HCT116 (cell line): ENCODE measurements around the gene ZC3HAV1. TPM values are rescaled to one million over a fixed set of nuclear protein-coding genes. Genes with fewer than 3 reads are reported as not detected.
A peak's percentile ranks its signal among the peaks of the same experiment; 100 is the strongest.

ENCODE experiments used
- ATAC-seq: fragments of 200-7000 bp; cut with Tn5 transposase; 2 replicates; pipeline ENCODE4 v1.9.1; 2020; ENCODE audit warnings: mild to moderate bottlenecking, moderate library complexity
- BruUV-seq: library from RNA; stranded (reverse); fragments of 400-500 nt; replicated peaks from 2 replicates; lab custom pipeline; 2021; lab: Mats Ljungman, UMichigan
- CTCF ChIA-PET: fragments of 300-600 bp; sonication (Branson Sonifier 250); formaldehyde crosslinking; loops from one replicate; lab custom pipeline; 2021; ENCODE audit warnings: antibody characterized with exemption; lab: Charles Lee
- POLR2A ChIA-PET: fragments of 300-600, 350-600 bp; sonication (Branson Sonifier 250); formaldehyde crosslinking; loops from one replicate; lab custom pipeline; 2021; ENCODE audit warnings: antibody characterized with exemption; lab: Charles Lee
- RAD21 ChIA-PET, 2 experiments: fragments of 300-600 bp; sonication (Branson Sonifier 250); formaldehyde crosslinking; loops; one replicate each; lab custom pipeline; 2023; ENCODE audit warnings: low total read pairs in 2 of 2; ENCODE audit not compliant: uncharacterized antibody in 2 of 2, unreplicated experiment in 2 of 2, low non-redundant PET in 1 of 2; lab: Charles Lee
- DNase-seq: peaks from one replicate; pipeline ENCODE4 v3.0.0-alpha.2; 2010; ENCODE audit warnings: low read depth, low spot score
- H2AFZ ChIP-seq: fragments of 200-600 bp; shearing (Covaris generic), sonication (generic); 2 replicates; pipeline ENCODE4 v1.6.1; 2017; ENCODE audit warnings: low read depth, mixed run types, mixed read lengths, antibody characterized with exemption, low read length; ENCODE audit not compliant: poor library complexity, severe bottlenecking
- H3K27ac ChIP-seq: 2 replicates; pipeline ENCODE4 v1.5.1; 2012; ENCODE audit warnings: low read depth, low read length
- H3K27me3 ChIP-seq: fragments of 200-600 bp; sonication (generic); 2 replicates; pipeline ENCODE4 v1.6.1; 2016; ENCODE audit warnings: mixed run types, low read length, mixed read lengths; ENCODE audit not compliant: insufficient read depth
- H3K36me3 ChIP-seq, 2 experiments: fragments of 200-500 bp in 1 of 2; fragments of 200-600 bp in 1 of 2; sonication (Bioruptor generic) in 1 of 2; sonication (generic) in 1 of 2; 2 replicates each; pipeline versions ENCODE4 v1.5.1 to v1.6.1; 2014 to 2016; ENCODE audit warnings: low read length in 2 of 2, inconsistent platforms in 1 of 2, mixed read lengths in 1 of 2, mixed run types in 1 of 2; ENCODE audit not compliant: insufficient read depth in 2 of 2, control insufficient read depth in 1 of 2
- H3K4me1 ChIP-seq, 2 experiments: fragments of 200-600 bp in 1 of 2; sonication (generic) in 1 of 2; 2 replicates each; pipeline versions ENCODE4 v1.5.1 to v1.6.1; 2012 to 2017; ENCODE audit warnings: low read length in 2 of 2, inconsistent platforms in 1 of 2, mild to moderate bottlenecking in 1 of 2, mixed read lengths in 1 of 2, mixed run types in 1 of 2, moderate library complexity in 1 of 2; ENCODE audit not compliant: insufficient read depth in 2 of 2, control insufficient read depth in 1 of 2
- H3K4me2 ChIP-seq: fragments of 200-600 bp; sonication (generic); 2 replicates; pipeline ENCODE4 v1.6.1; 2017; ENCODE audit warnings: mixed run types, low read length, mixed read lengths
- H3K4me3 ChIP-seq, 2 experiments: fragments of 200-600 bp in 1 of 2; sonication (generic) in 1 of 2; replicated peaks in 1 of 2; 2 replicates each; pipeline ENCODE4 v1.5.1; 2011 to 2016; ENCODE audit warnings: low read length in 2 of 2, control low read depth in 1 of 2, low read depth in 1 of 2, mild to moderate bottlenecking in 1 of 2, mixed read lengths in 1 of 2, mixed run types in 1 of 2
- H3K79me2 ChIP-seq: fragments of 200-600 bp; sonication (generic); 2 replicates; pipeline ENCODE4 v1.6.1; 2017; ENCODE audit warnings: mild to moderate bottlenecking, mixed run types, low read length, moderate library complexity, mixed read lengths; ENCODE audit not compliant: insufficient read depth
- H3K9ac ChIP-seq: fragments of 200-600 bp; sonication (generic); 2 replicates; pipeline ENCODE4 v1.6.1; 2016; ENCODE audit warnings: low read length, mixed read lengths
- H3K9me2 ChIP-seq: fragments of 200-600 bp; sonication (generic), shearing (Covaris generic); 2 replicates; pipeline ENCODE4 v1.6.1; 2017; ENCODE audit warnings: mixed run types, mild to moderate bottlenecking, moderate library complexity; ENCODE audit not compliant: insufficient read depth
- H3K9me3 ChIP-seq, 2 experiments: fragments of 200-500 bp in 1 of 2; fragments of 200-600 bp in 1 of 2; sonication (Bioruptor generic) in 1 of 2; sonication (generic) in 1 of 2; 2 replicates each; pipeline ENCODE4 v1.6.1; 2014 to 2017; ENCODE audit warnings: low read length in 2 of 2, mixed read lengths in 2 of 2, inconsistent platforms in 1 of 2, low read depth in 1 of 2, mild to moderate bottlenecking in 1 of 2, mixed run types in 1 of 2, moderate library complexity in 1 of 2; ENCODE audit not compliant: control insufficient read depth in 1 of 2, insufficient read depth in 1 of 2
- H4K20me1 ChIP-seq: fragments of 200-600 bp; sonication (generic), shearing (Covaris generic); 2 replicates; pipeline ENCODE4 v1.6.1; 2017; ENCODE audit warnings: mixed run types, mild to moderate bottlenecking, moderate library complexity; ENCODE audit not compliant: insufficient read depth
- CEBPB ChIP-seq: IDR thresholded peaks from 2 replicates; pipeline ENCODE4 v1.6.1; 2012; ENCODE audit warnings: low read depth
- ELF1 ChIP-seq: IDR thresholded peaks from 2 replicates; pipeline ENCODE4 v1.6.1; 2012; ENCODE audit warnings: low read depth, borderline replicate concordance
- EZH2 ChIP-seq: fragments of 200-600 bp; sonication (generic); IDR thresholded peaks from 2 replicates; pipeline ENCODE4 v1.6.1; 2017; ENCODE audit warnings: antibody characterized with exemption, mixed run types
- EZH2phosphoT487 ChIP-seq: fragments of 200-600 bp; IDR thresholded peaks from 2 replicates; pipeline ENCODE4 v1.6.1; 2018; ENCODE audit warnings: antibody characterized with exemption, borderline replicate concordance
- FOSL1 ChIP-seq: IDR thresholded peaks from 2 replicates; pipeline ENCODE4 v1.6.1; 2012; ENCODE audit warnings: low read depth
- JUND ChIP-seq: IDR thresholded peaks from 2 replicates; pipeline ENCODE4 v1.6.1; 2012
- POLR2A ChIP-seq: IDR thresholded peaks from 2 replicates; pipeline ENCODE4 v1.7.0; 2011; ENCODE audit warnings: borderline replicate concordance; ENCODE audit not compliant: insufficient read depth, insufficient read length; ENCODE audit errors: extremely low read depth
- POLR2AphosphoS5 ChIP-seq: IDR thresholded peaks from 2 replicates; pipeline ENCODE4 v1.6.1; 2011; ENCODE audit warnings: mild to moderate bottlenecking, low read depth, low read length, moderate library complexity
- REST ChIP-seq: IDR thresholded peaks from 2 replicates; pipeline ENCODE4 v1.6.1; 2012; ENCODE audit warnings: low read depth
- SIN3A ChIP-seq: IDR thresholded peaks from 2 replicates; pipeline ENCODE4 v1.6.1; 2012; ENCODE audit warnings: low read depth
- SRF ChIP-seq: IDR thresholded peaks from 2 replicates; pipeline ENCODE4 v1.6.1; 2012; ENCODE audit warnings: low read depth
- TCF7L2 ChIP-seq: IDR thresholded peaks from 2 replicates; pipeline ENCODE4 v1.7.0; 2011; ENCODE audit warnings: borderline replicate concordance, inconsistent platforms; ENCODE audit not compliant: insufficient read depth, insufficient read length; ENCODE audit errors: extremely low read depth
- ZBTB33 ChIP-seq: IDR thresholded peaks from 2 replicates; pipeline ENCODE4 v1.6.1; 2011; ENCODE audit warnings: mild to moderate bottlenecking, low read length, moderate library complexity; ENCODE audit not compliant: insufficient replicate concordance; ENCODE audit errors: extremely low read depth
- ZNF274 ChIP-seq: fragments of 200-500 bp; sonication (Bioruptor generic); IDR thresholded peaks from 2 replicates; pipeline ENCODE4 v1.6.1; 2014; ENCODE audit warnings: mild to moderate bottlenecking, low read depth, low read length, inconsistent platforms
- intact Hi-C: fragments of 100-400 bp; cut with micrococcal nuclease; formaldehyde crosslinking; loops from 2 replicates; pipeline ENCODE4 v1.10.0; 2022
- total RNA-seq: library from RNA; stranded (reverse); gene quantifications from one replicate; pipeline ENCODE4 v1.2.1, GENCODE V29; 2021; ENCODE audit not compliant: unreplicated experiment

The ZC3HAV1 gene
- total RNA-seq, 1 experiment from 2014 or later: 23.7 TPM

- TF ChIP-seq REST (no peak), ZNF274 (no peak), SRF (no peak), TCF7L2 (no peak), SIN3A (no peak), EZH2phosphoT487 (no peak), ELF1 (no peak), POLR2A (no peak)
Observed at GRCh38 chr7:139112316-139112715, 2.8 kb upstream of the ZC3HAV1 start (continued).

GRCh38 chr7:139111811-139112301 is 2.3 kb upstream of the ZC3HAV1 start:
- no peaks in the 10 kb centered on the region for H3K27me3 ChIP-seq
- H3K4me2 ChIP-seq: no peak overlapping the region; the same call in 1 of the 2 replicates
- H3K4me3 ChIP-seq: no peak overlapping the region
- H3K9me2 ChIP-seq: no peaks in the 10 kb centered on the region
- ChIA-PET POLR2A (no interaction called here), CTCF (no interaction called here), RAD21 (no interaction called here)
- DNase-seq (no peak), ATAC-seq (no peak)
- H3K9ac ChIP-seq: no peak overlapping the region
- no peaks in the 10 kb centered on the region for H3K9me3 ChIP-seq
- peaks cover 5 to 21% of the 10 kb centered on the region in 2 experiments; a peak in 3 of 4 replicates for H3K4me1 ChIP-seq
- no peaks in the 10 kb centered on the region for H3K36me3 ChIP-seq
- TF ChIP-seq REST (no peak), EZH2 (no peak), FOSL1 (no peak), JUND (no peak), TCF7L2 (no peak), ZNF274 (no peak), CEBPB (no peak), ZBTB33 (no peak), SIN3A (no peak), POLR2AphosphoS5 (no peak)
- intact Hi-C loops: no loop called here
- BruUV-seq: no TSS peak
- H3K79me2 ChIP-seq: peaks cover 22% of the 10 kb centered on the region
- peak overlapping the region; percentile 26 for H2AFZ ChIP-seq
- no peak overlapping the region for H3K27ac ChIP-seq
- H4K20me1 ChIP-seq: no peaks in the 10 kb centered on the region
